Upper lobe of left lung (tissue), 6 donors: ENCODE data around the gene TMCC1. TPM values are rescaled to one million over a fixed set of nuclear protein-coding genes. Genes with fewer than 3 reads are reported as not detected.

Experiments
- ATAC-seq, 2 donors: fragments of 200-7000 bp; cut with Tn5 transposase; one replicate each; pipeline ENCODE4 v1.9.1; 2022; ENCODE audit warnings: mild to moderate bottlenecking in 2 of 2, moderate library complexity in 2 of 2; ENCODE audit not compliant: low FRiP score in 2 of 2
- DNase-seq, 2 donors: peaks; one replicate each; pipeline ENCODE4 v3.0.0-alpha.2; 2019 to 2020
- H3K27ac ChIP-seq, 4 donors: fragments of 200-600 bp; sonication (generic); one replicate each; pipeline ENCODE4 v1.5.1; 2016 to 2019
- H3K27me3 ChIP-seq, 4 donors: fragments of 200-600 bp; sonication (generic); one replicate each; pipeline ENCODE4 v1.5.1; 2017 to 2019
- H3K36me3 ChIP-seq, 4 donors: fragments of 200-600 bp; sonication (generic); one replicate each; pipeline ENCODE4 v1.5.1; 2016 to 2019
- H3K4me1 ChIP-seq, 4 donors: fragments of 200-600 bp; sonication (generic); one replicate each; pipeline ENCODE4 v1.5.1; 2018 to 2019
- H3K4me3 ChIP-seq, 4 donors: fragments of 200-600 bp; sonication (generic); one replicate each; pipeline ENCODE4 v1.5.1; 2017 to 2019; ENCODE audit warnings: mild to moderate bottlenecking in 2 of 4, moderate library complexity in 1 of 4
- H3K9me3 ChIP-seq, 4 donors: fragments of 200-600 bp; sonication (generic); one replicate each; pipeline ENCODE4 v1.5.1; 2018 to 2019
- EP300 ChIP-seq, 4 donors: sonication (generic); formaldehyde crosslinking; IDR thresholded peaks; one replicate each; pipeline ENCODE4 v1.5.1; 2017; ENCODE audit warnings: antibody characterized with exemption in 4 of 4, control low read depth in 2 of 4
- POLR2A ChIP-seq, 4 donors: fragments of 450-650 bp; IDR thresholded peaks; one replicate each; pipeline ENCODE4 v1.5.1; 2016 to 2017; ENCODE audit warnings: antibody characterized with exemption in 4 of 4, mild to moderate bottlenecking in 2 of 4
- POLR2AphosphoS5 ChIP-seq, 2 donors: sonication (generic); formaldehyde crosslinking; IDR thresholded peaks; one replicate each; pipeline ENCODE4 v1.5.1; 2017; ENCODE audit warnings: antibody characterized with exemption in 2 of 2
- WGBS, 2 donors: methylation state at CpG; one replicate each; pipeline ENCODE4 v1.1.5; 2017 to 2018; 5-methylcytosine and 5-hydroxymethylcytosine counted together
- total RNA-seq, 6 donors: library from RNA; depleted of rRNA in 4 of 6; stranded (reverse); fragments of >200 nt in 4 of 6; gene quantifications; one replicate each; pipeline versions ENCODE4 v1.1.0 to v1.2.1, GENCODE V29; 2016 to 2021
- TF ChIP-seq, protein P1 (sequence below), 6 experiments: fragments of 450-650 bp in 4 of 6; fragments of 200-600 bp in 2 of 6; sonication (generic) in 2 of 6; IDR thresholded peaks; one replicate each; pipeline ENCODE4 v1.5.1; 2016 to 2019; ENCODE audit warnings: antibody characterized with exemption in 6 of 6
- donor health status: DM: no; HTN: no; CAD: no; lungs with moderate emphysema.
- donor health status: DM: no; HTN: yes; CAD: no; lungs with severe emphysema.

Gene TMCC1
- total RNA-seq, 6 donors from 2014 or later = 16.9 to 39.2 (median 27.9) TPM

GRCh38 chr3:129778871-129779270 is 114.6 kb downstream of the TMCC1 start:
- no peak overlapping the region for H3K27ac ChIP-seq
- no peaks in the 10 kb centered on the region for H3K36me3 ChIP-seq
- no peak overlapping the region for H3K4me3 ChIP-seq
- peaks cover 0 to 12% (median 5%) of the 10 kb centered on the region in 4 donors for H3K4me1 ChIP-seq
- no peaks in the 10 kb centered on the region for H3K27me3 ChIP-seq
- H3K9me3 ChIP-seq = no peaks in the 10 kb centered on the region
- no peak for DNase-seq
- 77 to 83% methylated on average over 2 of the region's 2 CpGs for WGBS, 2 donors
- ATAC-seq = no peak
- no peak for TF ChIP-seq POLR2AphosphoS5 (IDR thresholded peaks at IDR 0.05)
- no peak for TF ChIP-seq EP300 (IDR thresholded peaks at IDR 0.05)
- TF ChIP-seq POLR2A (IDR thresholded peaks at IDR 0.05) = no peak
- TF ChIP-seq, protein P1, sequence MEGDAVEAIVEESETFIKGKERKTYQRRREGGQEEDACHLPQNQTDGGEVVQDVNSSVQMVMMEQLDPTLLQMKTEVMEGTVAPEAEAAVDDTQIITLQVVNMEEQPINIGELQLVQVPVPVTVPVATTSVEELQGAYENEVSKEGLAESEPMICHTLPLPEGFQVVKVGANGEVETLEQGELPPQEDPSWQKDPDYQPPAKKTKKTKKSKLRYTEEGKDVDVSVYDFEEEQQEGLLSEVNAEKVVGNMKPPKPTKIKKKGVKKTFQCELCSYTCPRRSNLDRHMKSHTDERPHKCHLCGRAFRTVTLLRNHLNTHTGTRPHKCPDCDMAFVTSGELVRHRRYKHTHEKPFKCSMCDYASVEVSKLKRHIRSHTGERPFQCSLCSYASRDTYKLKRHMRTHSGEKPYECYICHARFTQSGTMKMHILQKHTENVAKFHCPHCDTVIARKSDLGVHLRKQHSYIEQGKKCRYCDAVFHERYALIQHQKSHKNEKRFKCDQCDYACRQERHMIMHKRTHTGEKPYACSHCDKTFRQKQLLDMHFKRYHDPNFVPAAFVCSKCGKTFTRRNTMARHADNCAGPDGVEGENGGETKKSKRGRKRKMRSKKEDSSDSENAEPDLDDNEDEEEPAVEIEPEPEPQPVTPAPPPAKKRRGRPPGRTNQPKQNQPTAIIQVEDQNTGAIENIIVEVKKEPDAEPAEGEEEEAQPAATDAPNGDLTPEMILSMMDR (IDR thresholded peaks at IDR 0.05) = no peak

GRCh38 chr3:129777806-129778205 is 115.7 kb downstream of the TMCC1 start:
- Histone ChIP-seq H3K27ac (no peak overlapping the region), H3K27me3 (no peaks in the 10 kb centered on the region), H3K4me1 (peaks cover 0 to 12% (median 5%) of the 10 kb centered on the region in 4 donors), H3K4me3 (no peak overlapping the region), H3K36me3 (no peaks in the 10 kb centered on the region), H3K9me3 (no peaks in the 10 kb centered on the region)
- ATAC-seq (no peak), DNase-seq (no peak)
- WGBS, 2 donors = 56 to 58% methylated on average over 4 of the region's 4 CpGs
- no peak for TF ChIP-seq EP300 (IDR thresholded peaks at IDR 0.05)
- TF ChIP-seq POLR2AphosphoS5 (IDR thresholded peaks at IDR 0.05) = no peak
- TF ChIP-seq POLR2A (IDR thresholded peaks at IDR 0.05) = no peak
- TF ChIP-seq, protein P1 (IDR thresholded peaks at IDR 0.05) = no peak

DNA sequence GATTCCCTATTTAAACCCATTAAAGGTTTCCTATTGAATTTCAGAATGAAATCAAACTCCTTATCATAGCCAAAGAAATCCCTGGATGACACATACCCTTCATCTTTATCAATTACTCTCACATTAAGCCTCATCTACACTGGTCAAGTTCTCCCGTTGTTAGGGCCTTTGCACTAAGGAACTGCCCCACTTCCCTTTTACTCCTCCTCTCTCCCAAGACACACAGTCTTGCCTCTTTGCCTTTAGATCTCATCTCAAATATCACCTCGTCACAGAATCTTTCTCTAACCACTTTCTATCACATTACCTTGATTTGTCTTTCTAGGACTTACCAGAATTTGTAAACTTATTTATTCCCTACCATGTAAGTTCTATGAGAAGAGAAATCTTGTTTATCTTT is 117.6 kb downstream of the TMCC1 start:
- 71 to 74% methylated on average over 2 of the region's 2 CpGs for WGBS, 2 donors
- H3K27me3 ChIP-seq = no peaks in the 10 kb centered on the region
- H3K4me3 ChIP-seq = no peak overlapping the region
- no peak overlapping the region for H3K27ac ChIP-seq
- H3K9me3 ChIP-seq = no peaks in the 10 kb centered on the region
- ATAC-seq (no peak), DNase-seq (no peak)
- peaks cover 0 to 12% (median 5%) of the 10 kb centered on the region in 4 donors for H3K4me1 ChIP-seq
- H3K36me3 ChIP-seq = no peaks in the 10 kb centered on the region
- TF ChIP-seq, protein P1 (IDR thresholded peaks at IDR 0.05) = no peak
- no peak for TF ChIP-seq POLR2A (IDR thresholded peaks at IDR 0.05)
- TF ChIP-seq EP300 (IDR thresholded peaks at IDR 0.05) = no peak
- TF ChIP-seq POLR2AphosphoS5 (IDR thresholded peaks at IDR 0.05) = no peak

DNA sequence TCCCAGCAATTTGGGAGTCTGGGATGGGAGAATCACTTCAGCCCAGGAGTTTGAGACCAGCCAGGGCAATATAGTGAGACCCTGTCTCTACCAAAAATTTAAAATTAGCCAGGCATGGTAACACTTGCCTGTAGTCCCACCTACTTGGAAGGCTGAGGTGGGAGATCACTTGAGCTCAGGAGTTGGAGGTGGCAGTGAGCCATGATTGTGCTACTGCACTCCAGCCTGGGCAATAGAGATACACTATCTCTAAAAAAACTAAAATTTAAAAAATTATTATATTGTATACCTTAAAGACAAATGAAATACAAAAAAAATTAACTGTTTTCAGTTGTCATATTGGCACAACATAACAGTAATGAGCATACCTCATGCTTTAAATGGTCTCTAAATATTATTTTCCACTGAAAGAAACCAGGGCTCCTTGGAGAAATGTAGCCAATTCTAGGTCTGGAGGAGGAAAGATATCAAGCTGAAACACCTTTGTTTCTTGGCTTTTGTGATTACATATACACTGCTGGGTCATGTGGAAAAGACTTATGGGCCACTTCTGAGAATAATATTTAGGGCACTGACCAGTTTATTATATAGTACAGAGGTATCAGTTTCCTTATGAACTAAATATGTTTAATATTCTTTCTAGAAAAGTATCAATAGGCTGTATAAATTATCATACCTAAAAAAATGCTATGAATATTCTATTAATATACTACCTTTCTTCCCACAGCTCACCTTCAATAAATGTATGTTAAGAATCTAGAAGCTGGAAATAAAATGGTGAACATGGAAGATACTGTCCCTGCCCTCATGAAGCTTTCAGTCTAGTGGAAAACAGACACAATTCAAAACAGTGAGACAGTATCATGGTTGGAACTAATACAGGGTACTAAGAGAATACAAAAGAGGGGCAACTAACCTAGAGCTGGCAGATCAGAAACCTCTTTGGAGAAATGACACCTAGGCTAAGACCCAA is 119.5 kb downstream of the TMCC1 start:
- no peak overlapping the region for H3K27ac ChIP-seq
- TF ChIP-seq POLR2A (IDR thresholded peaks at IDR 0.05) = no peak
- TF ChIP-seq POLR2AphosphoS5 (IDR thresholded peaks at IDR 0.05) = no peak
- TF ChIP-seq, protein P1 (IDR thresholded peaks at IDR 0.05) = no peak
- TF ChIP-seq EP300 (IDR thresholded peaks at IDR 0.05) = no peak

More for the DNA sequence above, 119.5 kb downstream of the TMCC1 start:
- no peaks in the 10 kb centered on the region for H3K36me3 ChIP-seq
- no peaks in the 10 kb centered on the region for H3K9me3 ChIP-seq
- peaks cover 0 to 12% (median 5%) of the 10 kb centered on the region in 4 donors for H3K4me1 ChIP-seq
- no peak for DNase-seq
- no peak overlapping the region for H3K4me3 ChIP-seq
- ATAC-seq = no peak
- no peaks in the 10 kb centered on the region for H3K27me3 ChIP-seq
